Measurements from ENCODE around the gene RNASE3.
A peak's percentile ranks its signal among the peaks of the same experiment; 100 is the strongest.
"Not testable (repeated sequence)": the region's sequence is repeated elsewhere in the genome, so short reads cannot be mapped to it uniquely, and the experiment has no call there.

RNASE3 gene

GRCh38 chr14:20891126-20891825, at the start of gene RNASE3:
RNASE3 (plus strand) TSS chr14:20891385; CDS start chr14:20891687, 302 bp downstream.
- not testable (repeated sequence) for DNase-seq (ENCODE audit: low read depth in 2 of 3, low spot score in 2 of 3)

GRCh38 chr14:20846560-20846959, 44.6 kb upstream of the RNASE3 start:
- DNase-seq (ENCODE audit: low read depth in 2 of 3, low spot score in 2 of 3), result no peak

- no peak for DNase-seq (ENCODE audit: low read depth in 2 of 3, low spot score in 2 of 3)
Measured at GRCh38 chr14:20848316-20848954, 42.8 kb upstream of the RNASE3 start.

GRCh38 chr14:20848955-20849570, 42.1 kb upstream of the RNASE3 start:
- DNase-seq (ENCODE audit: low read depth in 2 of 3, low spot score in 2 of 3), result no peak

DNA sequence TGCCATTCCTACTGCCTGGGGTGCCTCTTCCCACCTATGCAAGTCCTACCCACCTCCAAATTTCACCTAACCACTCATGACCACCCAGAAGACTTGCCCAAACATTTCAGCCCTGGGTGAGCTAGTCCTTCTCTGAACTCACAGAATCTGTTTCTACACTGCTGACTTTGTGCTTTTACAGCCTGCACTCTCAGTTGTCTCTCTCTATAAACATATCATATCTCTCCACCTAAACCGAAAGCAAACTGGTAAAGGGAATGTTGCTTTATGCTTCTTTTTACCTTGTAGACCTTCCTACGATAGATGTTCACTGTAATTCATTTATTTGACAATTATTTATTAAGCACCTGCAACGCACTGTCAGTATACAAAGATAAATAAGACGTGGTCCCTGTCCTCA, 38.1 kb upstream of the RNASE3 start:
- no peak for DNase-seq (ENCODE audit: low read depth in 2 of 3, low spot score in 2 of 3)

DNA sequence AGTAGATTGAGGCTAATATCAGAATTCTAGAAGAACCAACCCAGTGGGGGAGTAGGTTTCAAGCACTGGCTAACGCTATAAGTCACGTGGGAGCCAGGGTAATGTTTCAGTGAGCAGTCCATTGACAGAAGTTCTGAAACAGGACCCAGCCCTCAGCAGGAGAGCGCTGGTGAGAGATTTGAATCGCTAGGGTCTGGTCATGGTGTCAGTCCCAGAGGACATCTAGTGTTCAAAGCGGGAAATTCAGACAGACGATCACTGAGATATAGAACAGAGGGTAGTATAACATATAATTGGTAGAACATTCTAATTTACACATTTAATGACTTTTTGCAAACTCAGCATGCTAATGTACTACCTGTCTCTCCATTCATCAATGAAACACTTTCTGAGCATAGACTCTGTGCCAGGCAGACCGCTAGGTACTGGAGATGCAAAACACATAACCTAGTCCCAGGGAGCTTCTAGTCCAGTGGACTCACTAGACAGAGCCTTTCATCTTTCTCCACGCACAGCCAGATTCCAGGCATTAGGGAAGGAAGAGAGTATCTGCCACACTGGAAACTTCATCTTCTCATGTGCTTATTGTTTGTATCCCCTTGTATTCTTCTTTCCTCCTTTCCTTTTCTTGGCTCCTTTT, 35.4 kb upstream of the RNASE3 start:
- peak in 1 of 3 experiments; percentile 6 for DNase-seq (ENCODE audit: low read depth in 2 of 3, low spot score in 2 of 3)

GRCh38 chr14:20857207-20857606, 34.0 kb upstream of the RNASE3 start:
- no peak for DNase-seq (ENCODE audit: low read depth in 2 of 3, low spot score in 2 of 3)

GRCh38 chr14:20857630-20858261, 33.4 kb upstream of the RNASE3 start:
- DNase-seq (ENCODE audit: low read depth in 2 of 3, low spot score in 2 of 3), result peak; percentile 24 to 74 (median 66)

DNA sequence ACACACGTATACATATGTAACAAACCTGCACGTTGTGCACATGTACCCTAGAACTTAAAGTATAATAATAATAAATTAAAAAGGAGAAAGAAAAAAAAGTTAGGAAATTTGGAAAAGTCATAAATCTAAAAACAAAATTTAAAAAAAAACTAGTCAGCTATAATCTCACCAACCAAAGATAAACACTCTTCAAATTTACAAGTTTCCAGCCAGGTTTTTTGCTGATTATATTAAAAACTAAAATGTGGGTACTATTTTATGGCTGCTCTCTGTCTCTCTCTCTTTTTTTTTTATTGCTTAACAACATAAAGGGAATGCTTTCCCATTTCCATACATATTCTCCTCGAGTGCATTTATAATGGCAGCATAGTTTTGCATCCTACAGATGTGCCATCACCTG, 25.0 kb upstream of the RNASE3 start:
- no peak for DNase-seq (ENCODE audit: low read depth in 2 of 3, low spot score in 2 of 3)

DNA sequence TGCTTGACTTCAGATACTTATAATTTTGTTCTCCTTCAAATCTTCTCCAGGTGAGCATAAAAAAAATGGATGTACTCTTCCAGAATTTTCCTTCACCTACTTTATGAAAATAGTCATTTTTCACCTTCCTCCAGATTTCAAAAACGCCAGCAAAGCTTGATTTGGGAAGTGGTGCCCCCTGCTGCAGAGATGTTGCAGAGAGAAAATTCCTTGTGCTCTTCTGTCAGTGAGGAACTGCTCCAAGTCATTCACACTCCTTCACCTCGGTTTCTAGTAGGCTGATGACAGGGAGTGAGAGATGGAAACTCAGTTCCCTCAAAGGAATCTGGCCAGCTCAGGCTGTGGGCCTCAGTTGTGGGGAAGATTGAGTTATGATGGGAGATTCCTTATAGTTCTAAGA, 24.2 kb upstream of the RNASE3 start:
- DNase-seq (ENCODE audit: low read depth in 2 of 3, low spot score in 2 of 3), result no peak

DNA sequence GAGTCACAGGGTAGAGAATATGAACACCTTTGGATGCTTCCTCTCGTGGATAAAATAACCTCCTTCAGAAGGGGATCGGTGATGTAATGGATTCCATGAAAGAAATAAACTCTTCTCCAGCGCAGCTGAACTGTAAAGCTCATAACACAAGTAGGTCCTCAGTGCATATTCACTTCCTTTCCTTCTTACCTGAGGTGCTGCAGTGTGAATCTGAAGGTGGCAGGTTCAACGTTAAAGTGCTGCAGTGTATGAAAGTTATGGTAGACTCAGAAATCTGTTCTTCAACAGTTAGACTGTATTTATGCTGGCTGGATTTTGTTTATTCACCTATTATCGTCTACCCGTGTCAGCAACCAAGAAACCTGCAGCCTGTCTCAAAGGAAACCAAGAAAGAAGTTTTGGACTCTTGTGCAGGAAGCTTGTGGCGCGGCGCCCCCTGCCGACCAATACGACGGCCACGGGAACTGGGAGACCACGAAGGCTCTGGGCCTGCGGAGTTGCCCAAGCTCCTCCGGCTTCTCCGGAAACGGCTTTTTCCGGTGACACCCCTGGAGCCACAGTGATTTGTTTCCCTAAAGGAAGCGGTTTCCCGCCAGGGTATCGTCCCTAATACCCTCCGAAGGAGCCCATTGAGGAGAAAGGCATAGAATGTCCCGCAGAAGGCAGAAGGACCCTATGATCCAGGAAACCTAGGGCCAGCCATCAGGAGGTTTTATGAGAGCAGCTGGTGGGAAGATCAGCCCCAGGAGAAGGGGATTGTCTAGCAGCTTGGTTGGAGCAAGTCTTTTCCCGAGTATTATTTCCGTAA, 17.6 kb upstream of the RNASE3 start:
- DNase-seq (ENCODE audit: low read depth in 2 of 3, low spot score in 2 of 3), result peak; percentile 55 to 70 (median 63)

GRCh38 chr14:20877016-20877415, 14.2 kb upstream of the RNASE3 start:
- no peak for DNase-seq (ENCODE audit: low read depth in 2 of 3, low spot score in 2 of 3)

DNA sequence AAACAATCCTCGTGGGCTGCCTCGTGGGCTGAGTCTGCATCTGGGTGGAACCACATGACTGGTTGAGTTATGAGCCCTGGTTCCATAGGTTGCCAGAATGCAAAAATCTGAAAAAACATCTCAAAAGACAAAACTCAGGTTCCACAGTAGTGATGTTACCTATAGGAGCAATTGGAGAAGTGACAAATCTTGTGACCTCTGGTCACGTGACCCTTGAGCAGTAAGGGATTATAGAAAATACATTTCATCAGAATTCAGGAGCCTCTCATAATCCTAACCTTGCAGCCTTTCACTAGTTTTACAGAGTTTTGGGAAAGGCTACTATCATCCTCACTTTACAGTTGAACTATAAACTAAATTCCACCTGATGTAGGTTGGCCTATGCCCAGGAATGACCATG, 12.5 kb upstream of the RNASE3 start:
- no peak for DNase-seq (ENCODE audit: low read depth in 2 of 3, low spot score in 2 of 3)

- not testable (repeated sequence) for DNase-seq (ENCODE audit: low read depth in 2 of 3, low spot score in 2 of 3)
Measured at GRCh38 chr14:20881229-20881628, 10.0 kb upstream of the RNASE3 start.

GRCh38 chr14:20882787-20883186, 8.4 kb upstream of the RNASE3 start:
- DNase-seq (ENCODE audit: low read depth in 2 of 3, low spot score in 2 of 3), result not testable (repeated sequence)

DNA sequence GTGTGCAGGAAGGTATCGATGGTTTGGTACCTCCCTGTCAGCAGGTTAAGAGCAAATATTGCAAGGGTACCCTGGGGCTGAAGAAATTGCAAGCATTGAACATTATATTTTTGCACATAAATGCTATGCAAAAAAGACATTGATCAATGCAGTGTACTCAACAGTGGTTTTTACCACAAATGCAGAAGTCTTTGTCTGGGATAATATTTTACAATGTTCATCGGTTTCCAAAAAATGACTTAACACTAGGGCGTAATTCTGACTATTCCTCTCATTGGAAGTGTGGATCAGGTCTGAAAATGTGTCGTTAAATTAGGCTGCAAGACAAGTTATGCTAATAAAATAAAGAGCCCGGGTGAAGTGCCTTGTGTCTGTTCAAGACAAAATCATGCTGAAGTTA, 2.8 kb upstream of the RNASE3 start:
- not testable (repeated sequence) for DNase-seq (ENCODE audit: low read depth in 2 of 3, low spot score in 2 of 3)

DNA sequence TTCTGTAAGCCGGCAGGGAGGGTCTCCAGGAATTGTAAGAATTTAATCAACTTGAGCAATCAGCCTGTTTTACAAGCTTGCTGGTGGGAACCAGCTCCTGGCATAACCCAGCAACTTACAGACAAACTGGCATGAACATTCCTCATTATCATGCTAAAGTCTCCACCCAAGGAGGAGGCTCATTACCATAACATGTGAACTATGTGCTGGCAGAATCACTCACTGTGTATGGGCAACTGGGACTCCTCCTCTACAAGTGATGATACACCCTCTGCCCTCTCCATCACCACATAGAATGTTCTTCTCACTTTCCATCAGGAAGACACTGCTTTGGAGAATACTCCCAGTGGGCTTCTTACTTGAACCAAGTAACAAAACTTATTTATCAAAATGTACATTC, 4.1 kb downstream of the RNASE3 start:
- DNase-seq (ENCODE audit: low read depth in 2 of 3, low spot score in 2 of 3), result not testable (repeated sequence)

DNA sequence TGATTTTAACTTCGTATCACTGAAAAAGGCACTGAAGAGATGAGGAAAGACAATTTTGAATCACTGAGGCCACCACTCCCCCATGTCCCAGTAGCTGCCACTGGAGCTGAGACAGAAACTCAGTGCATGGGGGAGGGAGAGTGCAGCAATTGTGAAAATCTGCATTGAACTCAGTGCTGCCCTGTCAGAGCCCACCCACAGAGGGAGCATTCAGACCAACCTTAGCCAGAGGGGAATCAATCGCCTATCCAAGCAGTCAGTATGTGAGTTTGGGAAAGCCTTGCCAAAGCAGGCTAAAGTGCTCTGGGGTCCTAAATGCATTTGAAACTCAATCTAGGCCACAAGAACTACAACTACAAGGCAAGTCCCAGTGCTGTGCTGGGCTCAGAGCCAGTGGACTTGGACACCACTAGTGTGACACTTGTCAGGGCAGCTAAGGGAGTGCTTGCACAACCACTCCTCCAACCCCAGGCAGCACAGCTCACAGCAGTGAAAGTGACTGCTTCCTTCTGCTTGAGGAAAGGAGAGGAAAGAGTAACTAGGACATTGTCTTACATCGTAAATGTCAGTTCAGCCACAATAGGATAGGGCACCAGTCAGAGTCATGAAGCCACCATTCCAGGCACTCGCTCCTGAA, 13.3 kb downstream of the RNASE3 start:
- DNase-seq (ENCODE audit: low read depth in 2 of 3, low spot score in 2 of 3), result no peak

DNA sequence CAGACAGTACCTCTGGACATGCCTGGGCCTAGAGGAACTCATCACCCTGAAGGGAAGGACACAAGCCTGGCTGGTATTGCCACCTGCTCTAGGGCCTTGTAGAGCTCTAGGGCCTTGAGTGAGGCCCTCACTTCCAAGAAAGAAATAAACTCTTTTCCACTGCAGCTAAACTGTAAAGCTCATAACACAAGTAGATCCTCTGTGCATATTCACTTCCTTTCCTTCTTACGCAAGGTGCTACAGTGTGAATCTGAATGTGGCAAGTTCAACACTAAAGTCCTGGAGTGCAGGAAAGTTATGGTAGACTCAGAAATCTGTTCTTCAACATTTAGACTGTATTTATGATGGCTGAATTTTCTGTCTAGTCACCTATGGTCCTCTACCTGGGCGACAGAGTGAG, 14.5 kb downstream of the RNASE3 start:
- no peak for DNase-seq (ENCODE audit: low read depth in 2 of 3, low spot score in 2 of 3)

DNA sequence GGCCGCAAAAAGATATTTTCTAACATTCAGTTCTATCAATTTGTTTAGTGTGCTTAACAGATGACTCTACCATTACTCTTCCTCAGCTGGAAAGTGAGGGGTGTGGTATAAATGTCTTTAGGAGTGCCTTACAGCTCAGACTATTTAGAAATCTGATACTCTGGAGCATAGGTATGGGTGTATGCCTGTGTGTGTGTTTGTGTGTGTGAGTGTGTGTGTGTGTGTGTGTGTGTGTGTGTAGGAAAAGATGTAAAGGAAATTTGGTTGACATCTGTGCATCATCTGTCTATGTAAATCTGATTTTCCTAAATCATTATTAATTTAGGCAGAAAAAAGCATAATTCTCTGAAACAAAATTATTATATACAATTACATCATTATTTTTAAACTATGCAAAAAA, 16.0 kb downstream of the RNASE3 start:
- DNase-seq (ENCODE audit: low read depth in 2 of 3, low spot score in 2 of 3), result no peak

Measured in activated CD8-positive, alpha-beta memory T cell treated with anti-CD3 and anti-CD28 coated beads for 48 hours (primary cell).